HG03575 (cell line): ENCODE measurements around the gene KIF13A.
"Not testable (repeated sequence)": the region's sequence is repeated elsewhere in the genome, so short reads cannot be mapped to it uniquely, and the experiment has no call there.

Source experiments
- ATAC-seq: cut with Tn5 transposase; IDR thresholded peaks from one replicate; pipeline ENCODE4 v1.9.1; 2021; ENCODE audit not compliant: unreplicated experiment, insufficient number of reproducible peaks, low FRiP score; ENCODE audit errors: extremely low read depth

KIF13A gene

GRCh38 chr6:17842014-17842776, 145.2 kb downstream of the KIF13A start:
- no peak for ATAC-seq

- no peak for ATAC-seq
Measured at GRCh38 chr6:17839513-17840223, 147.8 kb downstream of the KIF13A start.

- no peak for ATAC-seq
Measured at GRCh38 chr6:17836293-17836692, 151.1 kb downstream of the KIF13A start.

DNA sequence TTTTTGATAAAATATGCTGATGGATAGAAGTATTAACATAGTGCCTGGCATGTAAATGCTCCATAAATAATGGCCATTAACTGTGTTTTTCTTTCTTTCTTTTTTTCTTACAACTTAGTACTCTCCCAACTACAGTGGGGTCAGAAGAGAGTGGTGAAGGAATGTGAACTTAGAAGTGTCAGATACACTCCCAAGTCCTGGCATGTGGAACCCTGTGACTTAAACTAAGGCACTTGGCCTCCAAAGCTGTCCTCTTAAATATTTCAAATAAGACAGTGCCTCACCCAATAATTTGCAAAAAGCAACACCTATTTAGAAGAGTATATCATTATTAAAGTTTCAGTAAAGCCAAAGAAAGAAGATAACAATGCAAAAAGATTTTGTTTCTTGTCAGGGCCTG, 151.7 kb downstream of the KIF13A start:
- no peak for ATAC-seq

DNA sequence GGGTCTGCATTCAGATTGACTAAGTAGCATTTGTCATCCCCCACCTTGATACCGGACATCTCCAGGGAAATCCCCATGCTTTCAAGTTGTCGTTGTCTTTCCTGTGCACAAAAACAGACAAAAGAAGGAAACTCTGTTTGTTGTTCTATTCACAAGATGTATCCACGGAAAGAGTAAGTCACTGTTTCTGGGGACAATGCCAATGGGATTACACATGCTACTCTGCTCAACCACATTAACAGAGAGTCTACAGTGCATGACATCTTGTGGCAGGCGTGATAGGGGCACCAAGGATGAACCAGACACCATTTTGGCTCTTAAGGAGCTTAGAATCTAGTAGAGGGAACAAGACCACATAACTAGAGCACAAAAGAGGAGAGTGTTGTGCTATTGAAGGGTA, 156.3 kb downstream of the KIF13A start:
- no peak for ATAC-seq

DNA sequence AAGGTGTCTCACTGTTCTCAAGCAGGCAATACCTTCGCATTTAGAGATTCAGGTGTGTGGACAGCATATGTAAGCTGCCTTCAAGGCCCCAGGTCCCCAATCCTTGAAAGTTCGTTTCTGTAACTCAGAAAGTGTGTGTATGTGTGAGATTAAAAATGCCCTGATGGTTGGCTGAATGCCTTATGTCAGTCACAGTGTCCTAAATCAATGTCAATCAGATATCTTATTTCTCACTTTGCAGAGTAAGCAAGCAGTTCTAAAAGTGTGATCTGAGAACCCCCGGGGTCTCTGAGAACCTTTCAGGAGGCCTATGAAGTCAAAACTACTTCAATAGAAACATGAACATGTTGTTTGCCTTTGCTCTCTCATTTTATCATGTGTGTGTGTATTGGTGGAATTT, 157.5 kb downstream of the KIF13A start:
- ATAC-seq = no peak

DNA sequence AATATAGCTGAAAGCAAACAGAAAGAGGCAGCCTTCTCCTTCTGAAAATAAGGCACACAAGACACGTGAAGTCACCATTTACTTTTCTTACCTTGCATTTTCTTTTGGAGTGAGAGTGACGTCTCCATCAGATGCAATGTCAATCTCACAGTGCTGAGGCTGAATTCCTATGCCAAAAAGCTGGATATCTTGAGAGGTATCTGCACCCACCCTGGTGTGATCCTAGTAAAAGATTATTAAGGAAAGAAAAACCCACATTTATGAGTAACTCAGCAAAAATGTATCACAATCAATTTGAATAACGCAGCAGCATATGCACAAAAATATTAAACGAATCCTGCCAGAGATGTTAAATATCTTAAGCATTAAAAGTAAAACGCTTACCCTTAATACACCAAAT, 159.3 kb downstream of the KIF13A start:
- ATAC-seq = no peak

- ATAC-seq = no peak
Measured at GRCh38 chr6:17826301-17826700, 161.1 kb downstream of the KIF13A start.

GRCh38 chr6:17820055-17820454, 167.4 kb downstream of the KIF13A start:
- ATAC-seq = no peak

DNA sequence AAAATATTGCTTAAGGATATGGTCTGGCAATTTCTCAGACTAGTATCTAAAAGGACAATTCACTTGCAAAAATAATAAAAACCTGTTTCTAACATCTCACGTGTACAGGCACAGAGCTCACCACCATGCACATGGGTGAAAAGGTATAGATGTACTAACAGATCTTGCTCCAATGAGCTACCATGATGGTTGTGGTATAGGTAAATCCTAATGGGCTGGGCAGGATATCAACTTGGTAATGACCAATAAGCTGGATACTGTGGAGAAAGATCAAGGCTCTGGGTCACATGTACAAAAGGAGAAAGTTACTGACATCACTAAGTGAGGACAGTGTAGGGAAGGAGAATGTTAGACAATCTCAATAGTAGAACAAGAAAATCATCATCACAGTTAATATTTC, 169.7 kb downstream of the KIF13A start:
- ATAC-seq = no peak

GRCh38 chr6:17816921-17817611, 170.4 kb downstream of the KIF13A start:
- no peak for ATAC-seq

DNA sequence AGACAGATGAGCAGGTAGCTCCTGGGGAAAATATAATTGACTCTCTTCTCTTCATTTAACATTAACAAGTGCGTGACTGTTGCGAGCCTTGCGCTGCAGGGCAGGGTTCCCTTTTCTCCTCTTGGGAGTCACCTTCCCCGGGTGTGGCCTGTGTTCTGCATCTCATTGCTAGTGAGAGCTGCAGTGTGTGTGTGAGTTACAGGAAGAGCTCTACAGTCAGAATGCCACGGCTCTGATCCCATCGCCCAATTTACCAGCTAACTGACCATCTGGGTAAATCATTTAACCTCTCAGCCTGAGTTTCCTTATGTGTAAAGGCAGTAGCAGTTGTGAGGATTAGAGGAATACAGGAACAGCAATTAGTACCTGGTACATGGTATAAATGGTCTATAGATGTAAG, 173.9 kb downstream of the KIF13A start:
- ATAC-seq = no peak

DNA sequence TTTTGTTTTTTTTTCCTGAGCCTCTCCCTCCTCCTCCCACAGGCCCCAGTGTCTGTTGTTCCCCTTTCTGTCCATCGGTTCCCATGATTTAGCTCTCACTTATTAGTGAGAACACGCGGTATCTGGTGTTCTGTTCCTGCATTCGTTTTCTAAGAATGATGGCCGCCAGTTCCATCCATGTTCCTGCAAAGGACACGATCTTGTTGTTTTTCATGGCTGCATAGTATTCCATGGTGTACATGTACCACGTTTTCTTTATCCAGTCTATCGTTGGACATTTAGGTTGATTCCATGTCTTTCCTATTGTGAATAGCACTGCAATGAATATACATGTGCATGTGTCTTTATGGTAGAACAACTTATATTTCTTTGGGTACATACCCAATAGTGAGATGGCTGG, 175.1 kb downstream of the KIF13A start:
- no peak for ATAC-seq

DNA sequence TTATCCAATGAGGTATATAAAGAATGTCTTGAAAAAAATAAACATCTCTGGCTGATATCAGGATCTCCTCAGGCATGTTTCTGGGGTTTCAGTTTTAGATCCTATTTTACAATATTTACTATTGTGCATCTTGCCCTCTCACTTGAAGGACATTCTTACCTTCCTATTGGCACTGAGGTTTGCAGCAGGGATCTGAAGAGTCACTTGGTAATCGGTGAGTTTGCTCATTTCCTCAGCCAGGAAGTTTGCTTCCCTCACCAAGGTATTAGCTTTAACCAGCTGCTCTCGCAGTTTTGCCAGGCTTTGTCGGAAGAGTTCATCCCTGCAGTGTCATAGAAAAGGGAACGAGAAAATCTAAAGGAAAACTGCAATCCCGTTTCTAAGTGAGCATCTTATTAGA, 178.8 kb downstream of the KIF13A start:
- ATAC-seq = no peak

GRCh38 chr6:17807431-17807830, 180.0 kb downstream of the KIF13A start:
- ATAC-seq = not testable (repeated sequence)

GRCh38 chr6:17803409-17803808, 184.0 kb downstream of the KIF13A start:
- ATAC-seq = no peak

- no peak for ATAC-seq
Measured at GRCh38 chr6:17798477-17799154, 188.8 kb downstream of the KIF13A start.

- ATAC-seq = no peak
Measured at GRCh38 chr6:17790489-17790888, 196.9 kb downstream of the KIF13A start.

GRCh38 chr6:17785094-17785787, 202.2 kb downstream of the KIF13A start:
- ATAC-seq = no peak
